K562 (cell line): ENCODE measurements around the gene PIK3R1. TPM values are rescaled to one million over a fixed set of nuclear protein-coding genes. Genes with fewer than 3 reads are reported as not detected.

ENCODE experiments used
- ATAC-seq: fragments of 200-7000 bp; cut with Tn5 transposase; 3 replicates; pipeline ENCODE4 v1.9.1; 2020; ENCODE audit warnings: moderate library complexity
- BruUV-seq: library from RNA; stranded (reverse); fragments of 400-500 nt; replicated peaks from 2 replicates; lab custom pipeline; 2021; lab: Mats Ljungman, UMichigan
- CTCF ChIA-PET: fragments of 300-600 bp; formaldehyde crosslinking; extraction: SDS; loops from one replicate; lab custom pipeline; 2021; ENCODE audit warnings: low intra/inter-chr PET ratio; lab: Yijun Ruan, JAX
- POLR2A ChIA-PET: fragments of 300-600, 350-650 bp; sonication (Branson Sonifier 250); formaldehyde crosslinking; extraction: SDS; loops from one replicate; lab custom pipeline; 2021; ENCODE audit warnings: antibody characterized with exemption, inconsistent platforms; lab: Yijun Ruan, JAX
- DNase-seq, 4 experiments: peaks; one replicate each; pipeline versions ENCODE4 v3.0.0 to v3.0.0-alpha.2; 2011 to 2018; ENCODE audit warnings: low spot score in 3 of 4, mixed read lengths in 3 of 4; ENCODE audit errors: extremely low read depth in 1 of 4
- FAIRE-seq: peaks from 2 replicates; lab custom pipeline; 2011; peaks lifted over from hg19 to GRCh38; lab: Jason Lieb, UNC
- H2AFZ ChIP-seq: 2 replicates; pipeline ENCODE4 v1.6.0; 2011; ENCODE audit warnings: low read depth, low read length, control low read depth, inconsistent platforms
- H3K27ac ChIP-seq: fragments of 200-600 bp; 3 replicates; pipeline ENCODE4 v1.8.0; 2011; ENCODE audit warnings: low read depth, mild to moderate bottlenecking, control low read depth, inconsistent platforms, low read length, moderate library complexity, mixed read lengths; ENCODE audit errors: extremely low read depth
- H3K27me3 ChIP-seq, 2 experiments: fragments of 300-600 bp in 1 of 2; 2 replicates in 1 of 2; 3 replicates in 1 of 2; pipeline versions ENCODE4 v1.6.0 to v1.8.0; 2011; ENCODE audit warnings: inconsistent platforms in 2 of 2, low read length in 2 of 2, mild to moderate bottlenecking in 1 of 2, mixed read lengths in 1 of 2, moderate library complexity in 1 of 2; ENCODE audit not compliant: control insufficient read depth in 2 of 2, insufficient read depth in 2 of 2
- H3K36me3 ChIP-seq: fragments of 300-600 bp; 3 replicates; pipeline ENCODE4 v1.8.0; 2011; ENCODE audit warnings: mild to moderate bottlenecking, low read length, inconsistent platforms; ENCODE audit not compliant: control insufficient read depth, insufficient read depth
- H3K4me1 ChIP-seq, 2 experiments: fragments of 200-600 bp in 1 of 2; replicated peaks in 1 of 2; 2 replicates in 1 of 2; 3 replicates in 1 of 2; pipeline versions ENCODE4 v1.5.1 to v1.8.0; 2011; ENCODE audit warnings: inconsistent platforms in 2 of 2, low read length in 2 of 2, mild to moderate bottlenecking in 1 of 2, mixed read lengths in 1 of 2, moderate library complexity in 1 of 2; ENCODE audit not compliant: control insufficient read depth in 2 of 2, insufficient read depth in 2 of 2
- H3K4me2 ChIP-seq: 2 replicates; pipeline ENCODE4 v1.6.1; 2011; ENCODE audit warnings: low read length, control low read depth, inconsistent platforms, mixed read lengths; ENCODE audit not compliant: insufficient read depth
- H3K4me3 ChIP-seq: fragments of 200-600 bp; sonication (generic), shearing (Covaris generic); 2 replicates; pipeline ENCODE4 v1.5.1; 2016; ENCODE audit warnings: control low read depth, inconsistent platforms
- H3K79me2 ChIP-seq: fragments of 200-600 bp; 3 replicates; pipeline ENCODE4 v1.8.0; 2011; ENCODE audit warnings: low read length, inconsistent platforms; ENCODE audit not compliant: control insufficient read depth, insufficient read depth
- H3K9ac ChIP-seq, 2 experiments: 2 replicates each; pipeline versions ENCODE4 v1.6.0 to v1.6.1; 2011; ENCODE audit warnings: low read depth in 2 of 2, low read length in 2 of 2, control low read depth in 1 of 2, inconsistent platforms in 1 of 2, mild to moderate bottlenecking in 1 of 2, mixed read lengths in 1 of 2; ENCODE audit not compliant: insufficient read depth in 1 of 2
- H3K9me1 ChIP-seq: one replicate; pipeline ENCODE4 v1.6.0; 2011; ENCODE audit warnings: inconsistent platforms, mild to moderate bottlenecking, low read length, moderate library complexity; ENCODE audit not compliant: control insufficient read depth, insufficient read depth
- H3K9me3 ChIP-seq: replicated peaks from 2 replicates; pipeline ENCODE4 v1.5.1; 2011; ENCODE audit warnings: low read depth, low read length, inconsistent platforms; ENCODE audit not compliant: control insufficient read depth, insufficient read depth
- H4K20me1 ChIP-seq: replicated peaks from 2 replicates; pipeline ENCODE4 v1.6.1; 2011; ENCODE audit warnings: low read length, inconsistent platforms, mixed read lengths; ENCODE audit not compliant: control insufficient read depth, insufficient read depth
- MCM3 ChIP-seq: fragments of 450-650 bp; IDR thresholded peaks from 2 replicates; pipeline ENCODE4 v1.6.1; 2016
- MED1 ChIP-seq: sonication (generic); formaldehyde crosslinking; IDR thresholded peaks from 2 replicates; pipeline ENCODE4 v1.8.1; 2023; ENCODE audit warnings: missing genetic modification reagents, borderline replicate concordance
- NCOR1 ChIP-seq: fragments of 450-650 bp; IDR thresholded peaks from 2 replicates; pipeline ENCODE4 v1.6.1; 2016; ENCODE audit warnings: mild to moderate bottlenecking, moderate library complexity
- RHOXF2B ChIP-seq: fragments of 250-450 bp; sonication (Bioruptor Pico); conservative IDR thresholded peaks from 2 replicates; pipeline ENCODE4 v1.5.1; 2021
- SMARCA4 ChIP-seq: fragments of 450-650 bp; IDR thresholded peaks from 2 replicates; pipeline ENCODE4 v1.6.1; 2016
- ZMIZ1 ChIP-seq, 2 experiments: fragments of 150-350 bp in 1 of 2; IDR thresholded peaks; 2 replicates each; pipeline ENCODE4 v1.6.1; 2012 to 2016; ENCODE audit warnings: low read depth in 2 of 2, low read length in 2 of 2, mild to moderate bottlenecking in 1 of 2, moderate library complexity in 1 of 2
- WGBS: fragments of 100-300 bp; shearing (Covaris generic); methylation state at CpG from one replicate; pipeline ENCODE4 v1.1.6; 2016; ENCODE audit warnings: low coverage, mixed read lengths; ENCODE audit not compliant: insufficient coverage; ENCODE audit errors: missing lambda C conversion rate; 5-methylcytosine and 5-hydroxymethylcytosine counted together
- in situ Hi-C: fragments of 300-500 bp; cut with MboI; formaldehyde crosslinking; loops from 4 replicates; pipeline ENCODE4 v1.15.0; 2018; ENCODE audit warnings: inconsistent platforms, mixed read lengths
- intact Hi-C: fragments of 100-400 bp; cut with micrococcal nuclease; formaldehyde crosslinking; loops from 2 replicates; pipeline ENCODE4 v1.14.2; 2022
- polyA plus RNA-seq, 8 experiments: library from polyadenylated mRNA; depleted of rRNA in 4 of 8; stranded (reverse) in 5 of 8; unstranded in 3 of 8; fragments of >200 nt; fragmentation: Nextera tagmentation in 2 of 8; fragmentation: Illumina TruSeq in 1 of 8; extraction: Ambion mirVana in 2 of 8; extraction: Trizol in 1 of 8; gene quantifications; 2 replicates each; pipeline versions ENCODE4 v1.2.1 to v1.2.3, GENCODE V29; 2011 to 2014; ENCODE audit warnings: inconsistent platforms in 1 of 8, missing spikeins in 1 of 8
- total RNA-seq, 7 experiments: library from RNA; depleted of rRNA in 6 of 7; stranded (reverse); fragments of >200 nt in 6 of 7; fragmentation: Illumina TruSeq in 2 of 7; extraction: Trizol in 2 of 7; gene quantifications; 2 replicates each; pipeline versions ENCODE4 v1.2.1 to v1.2.3, GENCODE V29; 2011 to 2021; ENCODE audit warnings: low replicate concordance in 1 of 7
- TF ChIP-seq, protein P1 (sequence below): sonication (generic); formaldehyde crosslinking; IDR thresholded peaks from 2 replicates; pipeline ENCODE4 v1.8.0; 2022; ENCODE audit warnings: mild to moderate bottlenecking, missing genetic modification reagents

The PIK3R1 gene
- total and polyA plus RNA-seq, 9 of the 15 experiments (the other 6 are each of a cell fraction or from before 2014, with no cell fraction given), result 1.1 to 9.7 (median 4.8) TPM

GRCh38 chr5:68227532-68228160, 12.1 kb downstream of the PIK3R1 start:
- no peak for DNase-seq
- no peaks in the 10 kb centered on the region for H3K9me1 ChIP-seq
- no peak for ATAC-seq
- peaks cover 3 to 5% of the 10 kb centered on the region in 2 experiments; a peak in 2 of 5 replicates for H3K27me3 ChIP-seq
- TF ChIP-seq NCOR1 (no peak), SMARCA4 (no peak), MCM3 (no peak), RHOXF2B (CRISPR knock-in tag) (no peak), ZMIZ1 (IDR thresholded peaks at IDR 0.05; ENCODE audit: low read depth in 2 of 2, low read length in 2 of 2) (no peak), MED1 (CRISPR knock-in tag) (no peak)
- TF ChIP-seq, protein P1, sequence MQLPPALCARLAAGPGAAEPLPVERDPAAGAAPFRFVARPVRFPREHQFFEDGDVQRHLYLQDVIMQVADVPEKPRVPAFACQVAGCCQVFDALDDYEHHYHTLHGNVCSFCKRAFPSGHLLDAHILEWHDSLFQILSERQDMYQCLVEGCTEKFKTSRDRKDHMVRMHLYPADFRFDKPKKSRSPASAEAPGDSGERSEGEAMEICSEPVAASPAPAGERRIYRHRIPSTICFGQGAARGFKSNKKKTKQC (CRISPR knock-in tag), result no peak
- TF ChIP-seq, all 486 proteins: peak for 0
- ChIA-PET POLR2A (interaction anchor here (0.6 kb wide), 1 partner anchor 318 kb away, joined by 3 read pairs; no protein-coding TSS in a partner anchor), CTCF (no interaction called here)
- Histone ChIP-seq H3K79me2 (no peaks in the 10 kb centered on the region), H3K4me2 (no peak overlapping the region), H3K36me3 (no peaks in the 10 kb centered on the region), H3K9me3 (no peaks in the 10 kb centered on the region), H3K4me1 (peaks cover 8 to 13% of the 10 kb centered on the region in 2 experiments; a peak in 4 of 5 replicates), H3K9ac (no peak overlapping the region), H4K20me1 (peaks cover 20% of the 10 kb centered on the region; the same call in 1 of the 2 replicates), H2AFZ (no peak overlapping the region), H3K27ac (no peak overlapping the region), H3K4me3 (no peak overlapping the region)
- in situ Hi-C loops (no loop called here), intact Hi-C loops (no loop called here)
- peak; percentile 35 for FAIRE-seq
- BruUV-seq, result no TSS peak
- 53% methylated on average over 7 of the region's 7 CpGs for WGBS
